CD4-positive, alpha-beta T cell treated with Interleukin-12 subunit alpha and Interleukin-12 subunit beta, for 1 hour (primary cell): Measurements from ENCODE around the gene COL1A1.

Source experiments
- DNase-seq: peaks from one replicate; pipeline ENCODE4 v3.0.0-alpha.2; 2020

COL1A1 gene

DNA sequence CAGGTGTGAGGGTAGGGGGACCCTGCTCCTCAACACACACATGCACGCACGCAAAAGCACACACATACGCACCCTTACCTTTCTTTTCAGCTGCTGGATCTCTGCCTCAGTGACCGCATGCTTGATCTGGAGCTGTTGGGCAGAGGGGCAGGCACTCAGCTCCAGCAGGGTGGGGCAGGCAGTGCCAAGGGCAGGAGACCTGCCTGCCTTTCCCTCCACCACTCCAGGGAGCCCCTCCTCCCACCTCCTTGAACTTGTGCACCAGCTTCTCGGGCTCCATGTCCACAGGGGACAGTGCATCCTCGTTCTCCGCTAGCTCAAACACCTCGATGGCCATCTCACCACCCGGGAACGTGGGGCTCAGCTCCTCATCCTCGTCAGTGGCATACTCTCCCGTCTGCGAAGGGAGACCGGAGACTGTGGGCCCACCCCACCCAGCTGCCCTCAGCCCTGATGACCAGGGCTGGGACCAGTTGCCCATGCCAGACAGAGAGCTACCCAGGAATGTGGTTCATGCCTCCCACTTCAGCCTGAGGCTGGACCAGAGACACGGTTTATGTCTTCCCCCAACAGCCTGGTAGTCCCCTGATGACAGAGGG, 62.1 kb downstream of the COL1A1 start:
- DNase-seq, result no peak

DNA sequence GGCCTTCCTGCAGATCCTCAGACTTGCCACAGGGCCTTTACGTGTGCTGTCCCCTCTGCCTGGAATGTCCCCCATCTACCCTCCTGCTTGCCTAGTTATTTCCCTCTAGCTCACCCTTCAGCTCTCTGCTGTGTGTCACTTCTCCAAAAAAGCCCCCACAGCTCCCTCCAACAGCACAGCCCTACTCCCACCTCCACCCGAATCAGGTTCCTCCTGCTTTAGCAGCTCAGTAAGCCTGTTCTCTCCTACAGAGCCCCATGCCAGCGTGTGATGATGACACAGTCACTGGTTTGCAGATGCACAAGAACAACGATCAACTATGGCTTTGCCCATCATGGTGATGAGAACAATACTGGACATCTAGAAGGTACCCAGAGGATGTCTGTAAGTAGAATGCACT, 64.4 kb downstream of the COL1A1 start:
- DNase-seq, result no peak

DNA sequence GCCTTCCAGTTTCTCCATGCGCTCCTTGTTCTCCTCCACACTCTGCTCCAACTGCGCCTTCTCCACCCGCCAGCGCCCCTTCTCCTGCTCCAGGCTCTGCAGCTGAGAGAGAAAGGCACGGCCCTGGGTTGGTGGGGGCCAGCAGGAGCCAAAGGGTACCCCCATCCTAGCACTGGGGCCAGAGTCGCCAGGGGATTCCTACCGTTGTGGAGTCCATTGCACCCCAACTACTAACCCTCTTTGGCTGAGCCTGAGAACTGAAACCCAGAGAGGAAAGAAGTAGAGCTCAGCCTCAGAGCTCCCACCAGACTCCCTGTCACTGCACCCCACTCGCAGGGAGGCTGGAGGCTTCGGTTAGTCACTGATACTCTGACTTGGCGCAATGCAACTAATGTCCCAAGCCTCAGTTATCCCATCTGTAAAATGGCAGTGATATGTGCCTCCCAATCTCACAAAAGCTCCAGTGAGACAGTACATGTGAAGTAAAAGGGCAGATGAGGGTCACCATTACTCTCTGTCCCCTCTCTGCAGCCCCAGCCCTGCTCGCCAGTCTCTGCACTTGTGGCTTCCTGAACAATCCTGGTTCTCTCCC, 65.2 kb downstream of the COL1A1 start:
- DNase-seq, result no peak

DNA sequence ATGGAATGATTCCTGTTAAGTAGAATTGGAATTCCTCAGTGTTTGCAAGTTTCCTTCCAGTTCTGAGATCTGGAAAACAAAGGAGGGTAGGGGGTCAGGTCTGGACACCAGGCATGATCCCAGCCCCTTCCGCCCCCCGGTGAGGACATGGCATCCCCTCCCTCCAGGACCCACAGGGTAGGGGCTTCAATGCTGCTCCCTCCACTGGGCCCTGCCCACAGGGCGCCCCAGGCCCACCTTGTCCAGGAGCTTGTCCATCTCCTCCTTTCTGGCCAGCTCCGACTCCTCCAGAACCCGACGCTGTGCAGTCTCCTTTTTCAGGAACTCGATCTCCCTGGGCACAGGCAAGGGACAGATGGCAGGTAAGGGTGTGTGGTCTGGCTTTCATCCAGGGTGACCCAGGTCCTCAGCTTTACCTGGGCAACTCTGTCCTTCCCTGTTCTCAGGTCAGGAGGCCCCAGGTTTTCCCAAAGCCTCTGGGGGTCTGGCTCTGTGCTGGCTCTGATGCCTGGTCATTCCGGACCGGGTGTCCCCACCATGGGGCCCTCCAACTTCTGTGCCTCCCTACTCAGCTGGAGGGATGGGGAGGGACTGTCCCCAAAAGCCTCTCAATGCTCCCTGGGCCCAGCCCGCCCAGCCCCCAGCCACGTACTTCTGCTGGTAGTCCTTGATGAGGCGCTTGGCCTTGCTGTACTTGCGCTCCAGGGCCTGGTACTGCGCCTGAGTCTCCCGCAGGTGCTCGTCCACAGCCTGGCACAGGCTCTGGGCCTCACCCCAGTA, 65.9 kb downstream of the COL1A1 start:
- DNase-seq, result no peak

DNA sequence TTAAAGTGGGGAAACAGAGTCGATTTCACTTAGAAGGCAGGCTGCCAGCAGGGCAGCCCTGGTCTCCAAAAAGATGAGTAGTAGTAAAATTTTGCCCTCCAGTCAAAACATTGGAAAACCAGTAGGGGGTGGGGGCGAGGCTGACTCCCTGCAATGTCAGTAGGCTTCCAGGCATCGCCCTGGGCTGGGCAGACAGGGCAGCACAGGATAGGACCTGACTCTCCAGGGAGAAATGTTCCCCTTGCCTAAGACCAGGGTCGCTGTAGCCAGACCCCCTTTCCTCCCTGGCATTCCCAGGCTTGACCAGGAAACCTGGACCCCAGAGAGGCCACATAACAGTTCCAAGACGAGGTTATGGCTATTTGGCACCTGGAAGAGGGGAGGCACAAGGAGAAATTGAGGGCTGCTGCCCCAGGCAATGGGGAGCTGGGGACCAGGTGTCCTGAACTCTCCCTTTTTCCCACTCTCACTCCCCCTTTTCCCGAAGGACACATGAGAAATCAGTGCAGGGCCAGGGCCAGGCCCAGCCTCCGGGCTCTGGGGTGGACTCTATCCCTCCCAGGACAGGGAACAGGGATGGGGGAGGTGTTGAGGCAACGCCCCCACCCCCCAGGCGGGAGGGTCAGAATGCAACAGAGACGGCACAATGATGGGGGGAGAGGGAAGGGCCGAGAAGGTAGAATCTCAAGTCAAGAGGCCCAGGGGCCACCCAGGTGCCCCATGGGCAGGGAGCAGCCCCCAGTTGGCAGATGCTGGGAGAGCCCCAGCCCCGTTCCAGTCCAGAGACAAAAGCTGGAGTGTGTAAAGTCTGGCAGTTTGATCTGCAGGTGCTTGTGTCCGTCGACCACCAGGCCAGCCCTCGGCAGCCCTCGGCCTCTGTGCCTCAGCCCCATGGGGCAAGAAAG, 67.0 kb downstream of the COL1A1 start:
- DNase-seq, result no peak

DNA sequence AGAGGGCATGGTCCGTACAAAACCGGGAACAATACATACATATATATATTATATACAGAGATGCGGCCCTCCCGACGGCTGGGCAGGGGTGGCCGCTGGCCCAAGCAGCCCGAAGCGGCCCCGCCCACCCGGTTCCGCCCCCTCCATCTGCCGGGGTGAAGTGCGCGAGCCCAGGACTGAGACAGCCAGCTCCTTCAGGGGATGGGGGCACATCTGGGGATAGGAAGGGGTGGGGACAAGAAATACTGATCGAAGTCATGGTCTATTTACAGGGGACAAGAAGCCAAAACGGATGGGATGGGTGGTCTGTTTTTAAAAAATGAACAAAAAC, 67.7 kb downstream of the COL1A1 start:
- no peak for DNase-seq
